Choroid plexus epithelial cell (primary cell): ENCODE measurements around the gene ARHGAP24.

Experiments used
- DNase-seq: peaks from one replicate; pipeline ENCODE4 v3.0.0-alpha.2; 2010; ENCODE audit warnings: low read depth
- H3K4me3 ChIP-seq: 2 replicates; pipeline ENCODE4 v1.5.1; 2011; ENCODE audit warnings: low read depth, mild to moderate bottlenecking, control low read depth, low read length, moderate library complexity
- TF ChIP-seq, protein P1 (sequence below): conservative IDR thresholded peaks from 2 replicates; pipeline ENCODE4 v1.5.1; 2011; ENCODE audit warnings: low read depth, mild to moderate bottlenecking, control low read depth, inconsistent platforms, low read length, moderate library complexity

ARHGAP24 gene

DNA sequence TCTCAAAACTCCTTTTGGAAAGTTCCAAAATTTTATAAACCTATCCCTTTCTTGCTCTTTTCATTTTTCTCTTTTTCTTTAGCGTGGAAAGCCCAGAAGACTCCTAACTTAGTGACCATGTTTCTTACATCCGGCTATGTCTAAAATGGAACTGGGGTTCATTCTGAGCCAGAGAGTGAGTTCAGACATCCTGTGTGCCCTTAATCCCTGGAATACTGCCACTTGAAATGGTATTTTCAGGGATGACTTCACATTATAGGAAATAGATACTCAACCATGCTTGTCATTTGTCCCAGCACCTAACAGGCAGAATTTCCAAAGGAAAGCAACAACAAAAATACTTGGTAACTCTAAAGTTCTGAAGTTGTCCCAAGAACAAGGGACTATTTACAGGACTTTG lies 379.6 kb downstream of the ARHGAP24 start:
- no peak overlapping the region for H3K4me3 ChIP-seq
- no peak for DNase-seq
- TF ChIP-seq, protein P1, sequence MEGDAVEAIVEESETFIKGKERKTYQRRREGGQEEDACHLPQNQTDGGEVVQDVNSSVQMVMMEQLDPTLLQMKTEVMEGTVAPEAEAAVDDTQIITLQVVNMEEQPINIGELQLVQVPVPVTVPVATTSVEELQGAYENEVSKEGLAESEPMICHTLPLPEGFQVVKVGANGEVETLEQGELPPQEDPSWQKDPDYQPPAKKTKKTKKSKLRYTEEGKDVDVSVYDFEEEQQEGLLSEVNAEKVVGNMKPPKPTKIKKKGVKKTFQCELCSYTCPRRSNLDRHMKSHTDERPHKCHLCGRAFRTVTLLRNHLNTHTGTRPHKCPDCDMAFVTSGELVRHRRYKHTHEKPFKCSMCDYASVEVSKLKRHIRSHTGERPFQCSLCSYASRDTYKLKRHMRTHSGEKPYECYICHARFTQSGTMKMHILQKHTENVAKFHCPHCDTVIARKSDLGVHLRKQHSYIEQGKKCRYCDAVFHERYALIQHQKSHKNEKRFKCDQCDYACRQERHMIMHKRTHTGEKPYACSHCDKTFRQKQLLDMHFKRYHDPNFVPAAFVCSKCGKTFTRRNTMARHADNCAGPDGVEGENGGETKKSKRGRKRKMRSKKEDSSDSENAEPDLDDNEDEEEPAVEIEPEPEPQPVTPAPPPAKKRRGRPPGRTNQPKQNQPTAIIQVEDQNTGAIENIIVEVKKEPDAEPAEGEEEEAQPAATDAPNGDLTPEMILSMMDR = no peak

DNA sequence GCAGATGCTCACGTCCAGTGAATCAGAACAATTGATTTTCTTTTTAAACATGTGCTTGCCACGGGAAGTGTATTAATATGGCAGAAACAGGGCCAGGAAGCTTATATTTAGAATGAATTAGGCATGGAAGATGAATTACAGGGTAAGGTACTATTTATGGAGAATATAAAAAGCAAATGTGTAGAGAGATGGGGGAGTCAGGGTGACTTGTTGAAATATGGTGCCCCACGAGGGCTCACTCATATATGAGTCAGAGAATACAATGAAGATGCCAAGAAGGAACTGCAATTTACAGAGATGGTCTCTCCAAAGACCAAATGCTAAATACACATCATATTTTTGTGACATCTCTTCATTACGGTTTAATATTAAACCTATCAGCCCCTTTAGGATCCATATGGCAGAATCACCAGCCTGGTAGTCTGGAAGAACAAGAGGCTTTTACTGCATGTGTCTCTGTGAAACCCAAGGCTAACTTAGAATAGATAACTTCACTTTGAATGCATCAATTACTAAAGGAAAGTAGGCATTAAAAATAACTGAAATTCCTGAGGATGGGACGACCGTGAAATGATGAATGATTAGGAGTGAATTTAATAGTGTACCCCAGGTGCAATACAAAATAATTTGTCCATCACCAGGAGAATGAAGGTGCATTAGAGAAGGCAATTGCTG lies 385.3 kb downstream of the ARHGAP24 start:
- DNase-seq = peak; percentile 30

DNA sequence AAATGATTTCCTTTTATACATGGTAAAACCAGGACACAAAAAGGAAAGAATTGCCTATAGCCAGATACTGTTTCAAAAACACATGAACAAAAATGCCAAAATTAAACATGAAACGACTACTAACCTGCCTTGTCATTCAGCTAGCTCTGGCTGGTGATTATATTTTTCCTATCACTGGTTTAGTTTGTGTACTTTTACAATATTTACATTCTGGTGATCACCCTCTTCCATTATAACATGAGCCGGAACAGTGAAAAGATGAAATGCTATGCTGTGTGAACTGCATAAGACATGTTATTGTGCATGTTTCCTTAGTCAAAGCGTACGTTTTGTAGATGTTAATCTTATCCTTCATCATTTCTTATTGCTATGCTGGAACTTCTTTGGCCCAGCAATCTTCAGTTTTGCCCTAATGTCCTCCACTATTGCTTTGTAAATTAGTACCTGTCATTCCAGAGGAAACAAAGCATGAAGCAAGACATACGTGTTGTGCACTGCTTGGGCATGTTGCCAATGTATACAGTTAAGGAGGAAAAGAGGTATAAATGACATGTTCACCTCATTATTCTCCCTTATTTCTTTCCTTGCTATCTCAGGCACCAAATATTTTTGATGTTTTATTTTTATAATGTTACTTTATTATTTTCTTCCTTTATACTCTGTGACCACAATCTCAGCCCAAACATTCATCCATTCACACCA lies 386.3 kb downstream of the ARHGAP24 start:
- TF ChIP-seq, protein P1 = no peak
- DNase-seq = peak; percentile 22
- no peak overlapping the region for H3K4me3 ChIP-seq

More for the DNA sequence above, 385.3 kb downstream of the ARHGAP24 start:
- H3K4me3 ChIP-seq = no peak overlapping the region
- TF ChIP-seq, protein P1 = no peak

DNA sequence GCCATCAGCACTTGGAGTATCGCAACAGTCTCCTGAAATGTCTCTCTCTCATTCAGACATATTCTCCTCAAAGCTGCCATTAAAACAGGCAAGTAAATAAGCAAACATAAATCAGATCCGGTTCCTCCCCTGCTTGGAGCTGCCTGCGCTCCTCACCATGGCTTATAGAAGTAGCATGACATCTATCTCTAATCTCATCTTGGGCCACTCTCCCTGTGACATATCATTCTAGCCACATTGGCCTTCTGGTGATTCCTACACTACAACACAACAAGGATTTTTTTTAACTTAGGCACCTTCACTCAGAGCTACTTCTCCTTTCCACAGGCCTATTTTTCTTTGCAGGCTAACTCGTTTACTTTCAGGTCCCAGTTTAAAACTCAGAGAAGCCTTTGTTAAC lies 387.9 kb downstream of the ARHGAP24 start:
- TF ChIP-seq, protein P1 = no peak
- H3K4me3 ChIP-seq = no peak overlapping the region
- DNase-seq = no peak

DNA sequence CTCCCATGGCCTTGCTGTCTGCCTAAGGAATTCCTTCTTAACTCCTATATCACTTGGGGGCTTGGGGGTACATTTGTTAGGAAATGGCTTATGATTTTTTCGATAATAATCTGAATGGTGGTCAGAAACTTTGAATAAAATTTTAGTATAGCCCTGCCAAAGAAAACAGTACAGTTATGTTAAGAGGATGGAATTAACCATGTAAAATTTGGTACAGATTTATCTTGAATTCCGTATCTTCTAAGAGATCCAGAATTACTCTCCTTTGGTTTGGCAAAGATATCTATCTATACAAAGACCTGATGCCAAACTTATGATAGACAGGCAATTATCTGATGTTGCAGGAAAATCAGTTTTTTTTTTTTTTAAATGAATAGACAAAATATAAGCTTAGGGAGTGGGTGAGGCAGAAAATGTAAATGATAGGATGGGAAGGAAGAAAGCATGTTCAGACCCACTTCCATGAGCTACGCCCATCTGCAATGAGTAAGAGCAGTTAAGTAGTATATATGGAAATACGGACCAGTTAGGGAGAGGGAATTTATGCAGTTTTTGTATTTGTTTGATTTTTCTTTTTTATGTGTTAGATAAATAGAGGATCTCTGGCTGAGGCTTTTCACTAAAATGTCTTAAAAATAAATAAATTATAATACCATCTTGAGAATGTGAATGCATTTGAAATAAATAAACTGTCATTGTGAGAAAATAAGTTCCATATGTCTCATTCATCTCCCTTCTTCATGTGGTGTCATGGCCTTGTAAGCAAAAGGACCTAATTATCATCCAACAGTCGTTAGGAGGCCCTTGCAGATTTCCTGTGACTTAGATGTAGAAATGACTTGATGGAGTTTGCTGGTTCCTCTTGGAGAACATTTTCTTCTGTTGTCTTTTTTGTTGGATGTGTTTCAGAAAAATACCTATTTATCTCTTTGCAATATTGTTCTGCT lies 389.6 kb downstream of the ARHGAP24 start:
- TF ChIP-seq, protein P1 = no peak
- H3K4me3 ChIP-seq = no peak overlapping the region
- no peak for DNase-seq

DNA sequence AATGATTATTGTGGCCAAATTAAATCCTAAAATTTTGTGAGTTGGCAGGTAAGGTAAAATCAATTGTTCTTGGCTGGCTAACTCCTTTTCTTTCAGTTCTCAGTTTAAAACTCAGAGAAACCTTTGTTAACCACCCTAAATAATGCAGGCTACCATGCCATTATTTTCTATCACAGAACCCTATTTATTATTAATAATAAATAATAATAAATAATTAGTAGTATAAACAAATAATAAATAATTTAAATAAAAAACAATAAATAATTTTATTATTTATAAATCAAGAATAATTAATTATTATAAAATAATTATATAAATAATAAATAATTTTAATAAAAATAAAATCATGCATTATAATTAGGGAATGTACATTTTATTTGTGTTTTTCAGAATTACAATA lies 390.3 kb downstream of the ARHGAP24 start:
- DNase-seq = no peak
- H3K4me3 ChIP-seq = no peak overlapping the region
- TF ChIP-seq, protein P1 = no peak
